Adrenal gland (tissue), 5 donors: ENCODE results near the gene BOD1.

Source experiments
- CTCF ChIP-seq, 6 experiments: fragments of 450-650 bp in 4 of 6; fragments of 200-600 bp in 2 of 6; sonication (generic) in 1 of 6; IDR thresholded peaks; 1 replicate in 5 of 6; 2 replicates in 1 of 6; pipeline versions ENCODE4 v1.5.1 to v1.8.0; 2016 to 2021; ENCODE audit warnings: antibody characterized with exemption in 6 of 6, mild to moderate bottlenecking in 2 of 6, moderate library complexity in 1 of 6
- POLR2A ChIP-seq, 2 donors: fragments of 450-650 bp; IDR thresholded peaks; one replicate each; pipeline ENCODE4 v1.6.1; 2017; ENCODE audit warnings: antibody characterized with exemption in 2 of 2, mild to moderate bottlenecking in 2 of 2, moderate library complexity in 1 of 2
- donor health status: DM: no; HTN: no; CAD: no.

GRCh38 chr5:173613433-173614159 lies 2.9 kb downstream of the BOD1 start:
- TF ChIP-seq CTCF (IDR thresholded peaks at IDR 0.05) (no peak), POLR2A (IDR thresholded peaks at IDR 0.05) (no peak)
